HEK293T (cell line): ENCODE results near the gene KBTBD2.

Source experiments
- CTCF ChIA-PET: fragments of 350-600 bp; formaldehyde crosslinking; extraction: SDS; loops from one replicate; lab custom pipeline; 2021; ENCODE audit warnings: antibody characterized with exemption, inconsistent platforms; lab: Yijun Ruan, JAX
- POLR2A ChIA-PET: fragments of 350-600 bp; formaldehyde crosslinking; extraction: SDS; loops from one replicate; lab custom pipeline; 2020; ENCODE audit warnings: antibody characterized with exemption, inconsistent platforms; lab: Yijun Ruan, JAX
- DNase-seq: peaks from one replicate; pipeline ENCODE4 v3.0.0; 2012; ENCODE audit warnings: mixed read lengths; ENCODE audit errors: extremely low spot score
- ARNT ChIP-seq: fragments of 450-650 bp; IDR thresholded peaks from 2 replicates; pipeline ENCODE4 v1.6.1; 2017; ENCODE audit warnings: mild to moderate bottlenecking
- BHLHE40 ChIP-seq: fragments of 450-650 bp; IDR thresholded peaks from 2 replicates; pipeline ENCODE4 v1.6.1; 2016; ENCODE audit warnings: mild to moderate bottlenecking, moderate library complexity, borderline replicate concordance
- CTBP1 ChIP-seq: fragments of 450-650 bp; IDR thresholded peaks from 2 replicates; pipeline ENCODE4 v1.6.1; 2016; ENCODE audit warnings: borderline replicate concordance
- ELF4 ChIP-seq: fragments of 450-650 bp; IDR thresholded peaks from 2 replicates; pipeline ENCODE4 v1.6.1; 2017; ENCODE audit warnings: antibody characterized with exemption
- FOXA1 ChIP-seq: fragments of 450-650 bp; IDR thresholded peaks from 2 replicates; pipeline ENCODE4 v1.6.1; 2016; ENCODE audit warnings: mild to moderate bottlenecking
- FOXK2 ChIP-seq: fragments of 450-650 bp; IDR thresholded peaks from 2 replicates; pipeline ENCODE4 v1.6.1; 2016; ENCODE audit warnings: mild to moderate bottlenecking
- FOXM1 ChIP-seq: fragments of 450-650 bp; IDR thresholded peaks from 2 replicates; pipeline ENCODE4 v1.6.1; 2017; ENCODE audit warnings: mild to moderate bottlenecking, borderline replicate concordance
- HDGF ChIP-seq: fragments of 450-650 bp; IDR thresholded peaks from 2 replicates; pipeline ENCODE4 v1.6.1; 2017; ENCODE audit warnings: antibody characterized with exemption, borderline replicate concordance
- L3MBTL2 ChIP-seq: fragments of 450-650 bp; conservative IDR thresholded peaks from 2 replicates; pipeline ENCODE4 v1.6.1; 2016; ENCODE audit warnings: mild to moderate bottlenecking
- LEF1 ChIP-seq: fragments of 450-650 bp; IDR thresholded peaks from 2 replicates; pipeline ENCODE4 v1.6.1; 2017; ENCODE audit warnings: mild to moderate bottlenecking, borderline replicate concordance
- NFRKB ChIP-seq: fragments of 450-650 bp; IDR thresholded peaks from 2 replicates; pipeline ENCODE4 v1.6.1; 2016; ENCODE audit warnings: mild to moderate bottlenecking, moderate library complexity
- SP1 ChIP-seq: fragments of 450-650 bp; IDR thresholded peaks from 2 replicates; pipeline ENCODE4 v1.6.1; 2017
- SUZ12 ChIP-seq: fragments of 450-650 bp; IDR thresholded peaks from 2 replicates; pipeline ENCODE4 v1.6.1; 2016; ENCODE audit warnings: mild to moderate bottlenecking
- TARDBP ChIP-seq: fragments of 450-650 bp; IDR thresholded peaks from 2 replicates; pipeline ENCODE4 v1.6.1; 2016
- ZNF384 ChIP-seq: fragments of 450-650 bp; IDR thresholded peaks from 2 replicates; pipeline ENCODE4 v1.6.1; 2016
- TF ChIP-seq, protein P1 (sequence below): fragments of 450-650 bp; IDR thresholded peaks from 2 replicates; pipeline ENCODE4 v1.6.1; 2016

Gene KBTBD2

DNA sequence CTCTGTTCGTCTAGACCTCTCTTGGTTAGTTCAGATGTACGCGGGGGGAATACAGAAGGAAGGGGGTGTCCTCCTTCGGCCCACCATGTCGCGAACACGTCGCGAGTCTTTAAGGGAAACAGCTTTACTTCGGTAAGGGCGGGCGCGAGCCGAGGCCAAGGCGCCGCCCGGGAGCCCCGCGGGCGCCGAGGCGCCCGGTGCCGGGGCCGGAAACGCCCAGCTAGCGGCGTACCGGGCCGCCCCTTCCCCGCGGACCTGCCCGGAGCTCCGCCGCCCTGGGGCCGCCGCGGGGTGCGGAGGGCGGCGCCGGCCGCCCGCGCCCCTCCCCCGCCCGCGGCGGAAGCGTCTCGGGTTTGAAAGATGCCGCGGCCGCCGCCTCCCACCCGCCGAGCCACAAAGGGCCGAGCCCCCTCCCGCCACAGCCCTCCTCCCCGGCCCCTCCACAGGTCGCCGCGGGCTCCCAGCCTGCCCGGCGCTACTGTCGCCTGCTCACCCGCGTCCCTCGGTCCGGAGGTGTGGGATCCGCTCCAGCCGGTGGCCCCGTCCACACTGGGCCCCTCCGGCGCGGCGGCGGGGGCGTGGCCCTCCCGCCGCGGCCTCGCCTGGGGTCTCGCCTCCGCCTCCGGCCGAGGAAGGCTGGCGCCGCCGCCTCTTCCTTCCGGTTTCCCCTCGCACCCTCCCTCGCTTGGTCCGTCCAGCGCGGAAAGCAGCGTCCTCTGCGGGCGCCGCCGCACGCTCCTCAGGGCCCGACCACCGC lies at the start of gene KBTBD2:
TSS of gene KBTBD2 (minus strand) at position 718 of the 757 bp plus-strand sequence. CDS start 12,156 bp downstream, outside the sequence.
- DNase-seq: peak; percentile 74
- ChIA-PET CTCF (no interaction called here), POLR2A (interaction anchor here (0.6 to 1.9 kb wide), 5 partner anchors 8 to 172 kb away, joined by 3 to 7 read pairs (median 4); partner anchors contain the start of genes FKBP9 and NT5C3A)

DNA sequence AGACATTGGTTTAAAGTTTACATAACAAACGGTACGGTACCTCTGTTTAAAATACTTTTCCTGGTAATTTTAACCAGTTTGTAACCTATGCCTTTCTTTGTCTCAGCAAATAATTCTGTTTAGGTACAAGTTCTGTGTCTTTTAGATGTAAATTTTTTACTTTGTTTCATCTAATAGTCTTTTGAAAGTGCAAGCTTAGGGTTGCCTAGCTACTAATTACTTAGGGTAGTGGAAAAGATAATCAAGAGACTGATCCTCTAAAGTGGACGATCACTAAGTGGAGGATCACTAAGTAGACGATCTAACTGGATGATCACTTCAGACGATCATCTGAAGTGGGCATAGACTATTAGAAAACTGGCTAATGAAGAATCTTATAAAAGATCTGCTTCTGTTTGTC lies 49.6 kb upstream of the KBTBD2 start:
- POLR2A ChIA-PET: interaction anchor here (0.9 to 1.1 kb wide), 2 partner anchors 14 to 122 kb away, joined by 3 to 4 read pairs; no protein-coding TSS in a partner anchor
- TF ChIP-seq, protein P1, sequence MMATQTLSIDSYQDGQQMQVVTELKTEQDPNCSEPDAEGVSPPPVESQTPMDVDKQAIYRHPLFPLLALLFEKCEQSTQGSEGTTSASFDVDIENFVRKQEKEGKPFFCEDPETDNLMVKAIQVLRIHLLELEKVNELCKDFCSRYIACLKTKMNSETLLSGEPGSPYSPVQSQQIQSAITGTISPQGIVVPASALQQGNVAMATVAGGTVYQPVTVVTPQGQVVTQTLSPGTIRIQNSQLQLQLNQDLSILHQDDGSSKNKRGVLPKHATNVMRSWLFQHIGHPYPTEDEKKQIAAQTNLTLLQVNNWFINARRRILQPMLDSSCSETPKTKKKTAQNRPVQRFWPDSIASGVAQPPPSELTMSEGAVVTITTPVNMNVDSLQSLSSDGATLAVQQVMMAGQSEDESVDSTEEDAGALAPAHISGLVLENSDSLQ: no peak
- TF ChIP-seq ELF4 (no peak), ARNT (no peak), CTBP1 (no peak), FOXK2 (no peak)
- CTCF ChIA-PET: no interaction called here
- DNase-seq: no peak

More for the DNA sequence above, at the start of gene KBTBD2:
- TF ChIP-seq HDGF (no peak), SP1 (no peak), L3MBTL2 (no peak), FOXA1 (no peak), BHLHE40 (no peak)
- TF ChIP-seq, protein P1: no peak

DNA sequence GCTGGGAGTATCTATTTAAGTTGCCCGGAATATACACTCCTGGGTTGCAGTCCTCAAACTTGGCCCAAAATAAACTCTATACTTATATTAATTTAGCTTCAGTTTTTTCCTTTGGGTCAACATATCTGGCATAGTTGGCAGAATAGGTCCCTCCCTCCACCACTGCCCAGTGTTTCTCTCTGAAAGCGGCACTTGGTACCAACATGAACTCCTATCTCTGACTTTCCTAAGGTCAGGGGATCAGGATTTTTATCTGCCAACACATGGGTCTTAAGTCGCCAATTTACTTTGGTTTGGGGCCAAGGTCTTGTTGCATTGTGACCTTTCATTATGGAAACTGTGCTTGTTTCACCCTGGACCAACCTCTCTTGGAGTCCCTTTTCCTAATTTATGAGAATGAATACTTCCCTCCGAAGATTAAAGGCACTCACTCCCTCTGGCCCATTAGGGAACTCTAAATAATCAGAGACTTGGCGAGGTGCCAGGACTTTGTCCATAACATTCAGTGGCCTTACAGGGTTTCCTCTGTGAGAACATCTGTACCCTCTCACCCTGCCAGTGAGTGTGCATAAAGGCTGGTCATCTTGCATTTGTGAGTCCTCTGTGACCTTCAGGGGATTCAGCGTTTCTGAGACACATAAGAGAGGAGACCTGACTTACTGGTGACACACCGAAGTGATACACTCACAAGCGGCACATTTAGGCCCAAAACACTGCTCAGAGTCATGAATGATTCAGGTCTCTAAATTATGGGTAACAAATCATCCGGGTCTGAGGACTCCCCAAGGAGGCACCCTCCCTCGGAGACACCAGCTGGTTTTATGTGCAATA lies 46.0 kb upstream of the KBTBD2 start:
- TF ChIP-seq TARDBP: no peak
- TF ChIP-seq FOXK2: no peak
- no peak for TF ChIP-seq ZNF384
- no peak for TF ChIP-seq L3MBTL2
- TF ChIP-seq NFRKB: no peak
- TF ChIP-seq, protein P1: no peak
- no peak for TF ChIP-seq SUZ12
- TF ChIP-seq ARNT: no peak
- TF ChIP-seq HDGF: no peak
- no peak for TF ChIP-seq SP1
- no peak for TF ChIP-seq LEF1
- no peak for TF ChIP-seq FOXA1
- no peak for TF ChIP-seq ELF4
- TF ChIP-seq CTBP1: no peak
- no peak for TF ChIP-seq BHLHE40
- TF ChIP-seq FOXM1: no peak
- ChIA-PET CTCF (interaction anchor here (0.7 kb wide), 1 partner anchor 171 kb away, joined by 3 read pairs; no protein-coding TSS in a partner anchor), POLR2A (no interaction called here)
- peak; percentile 33 for DNase-seq

DNA sequence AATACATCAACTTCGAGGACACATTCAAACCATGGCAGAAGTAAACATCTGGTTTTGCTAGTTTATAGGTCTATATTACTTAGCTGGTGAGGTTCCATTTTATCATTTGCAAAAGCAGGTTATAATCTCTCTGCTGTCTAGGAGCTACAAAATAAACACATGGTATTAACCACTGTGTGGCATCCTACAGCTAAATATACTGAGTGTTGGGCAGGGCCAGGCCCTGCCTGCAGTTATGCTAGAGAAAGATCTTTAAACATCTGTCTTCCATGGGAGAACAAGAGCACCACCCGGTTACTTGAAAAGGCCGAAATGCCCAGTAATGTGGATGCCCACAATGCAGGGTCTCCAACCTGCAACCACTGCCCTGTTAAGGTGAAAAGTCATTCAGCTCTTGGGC lies 45.1 kb upstream of the KBTBD2 start:
- ChIA-PET CTCF (interaction anchor here (0.7 to 0.9 kb wide), 2 partner anchors 90 to 171 kb away, joined by 3 read pairs; no protein-coding TSS in a partner anchor), POLR2A (no interaction called here)
- no peak for TF ChIP-seq TARDBP
- TF ChIP-seq, protein P1: no peak
- no peak for TF ChIP-seq HDGF
- TF ChIP-seq L3MBTL2: no peak
- TF ChIP-seq FOXA1: no peak
- TF ChIP-seq NFRKB: no peak
- no peak for TF ChIP-seq CTBP1
- no peak for DNase-seq

DNA sequence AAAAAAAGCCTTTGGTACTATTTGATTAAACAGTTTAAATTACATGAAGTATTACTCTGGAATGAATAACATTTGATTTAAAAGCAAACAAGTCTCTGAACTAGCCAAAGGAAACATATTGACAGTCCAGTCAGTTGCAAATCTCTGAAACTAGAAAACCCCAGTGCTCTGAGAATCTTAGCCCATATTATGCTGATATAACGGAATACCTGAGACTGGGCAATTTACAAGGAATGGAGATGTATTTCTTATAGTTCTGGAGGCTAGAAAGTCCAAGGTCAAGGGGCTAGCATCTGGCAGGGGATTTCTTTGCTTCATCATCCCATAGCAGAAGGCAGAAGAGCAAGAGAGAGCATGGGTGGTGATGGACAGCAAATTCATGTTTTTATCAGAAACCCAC lies 44.0 kb upstream of the KBTBD2 start:
- no peak for TF ChIP-seq FOXA1
- TF ChIP-seq ZNF384: no peak
- no peak for TF ChIP-seq ELF4
- TF ChIP-seq LEF1: no peak
- no peak for TF ChIP-seq SUZ12
- TF ChIP-seq CTBP1: no peak
- ChIA-PET POLR2A (no interaction called here), CTCF (no interaction called here)
- no peak for DNase-seq
